ENCODE results near the gene KPNB1.

The KPNB1 gene

DNA sequence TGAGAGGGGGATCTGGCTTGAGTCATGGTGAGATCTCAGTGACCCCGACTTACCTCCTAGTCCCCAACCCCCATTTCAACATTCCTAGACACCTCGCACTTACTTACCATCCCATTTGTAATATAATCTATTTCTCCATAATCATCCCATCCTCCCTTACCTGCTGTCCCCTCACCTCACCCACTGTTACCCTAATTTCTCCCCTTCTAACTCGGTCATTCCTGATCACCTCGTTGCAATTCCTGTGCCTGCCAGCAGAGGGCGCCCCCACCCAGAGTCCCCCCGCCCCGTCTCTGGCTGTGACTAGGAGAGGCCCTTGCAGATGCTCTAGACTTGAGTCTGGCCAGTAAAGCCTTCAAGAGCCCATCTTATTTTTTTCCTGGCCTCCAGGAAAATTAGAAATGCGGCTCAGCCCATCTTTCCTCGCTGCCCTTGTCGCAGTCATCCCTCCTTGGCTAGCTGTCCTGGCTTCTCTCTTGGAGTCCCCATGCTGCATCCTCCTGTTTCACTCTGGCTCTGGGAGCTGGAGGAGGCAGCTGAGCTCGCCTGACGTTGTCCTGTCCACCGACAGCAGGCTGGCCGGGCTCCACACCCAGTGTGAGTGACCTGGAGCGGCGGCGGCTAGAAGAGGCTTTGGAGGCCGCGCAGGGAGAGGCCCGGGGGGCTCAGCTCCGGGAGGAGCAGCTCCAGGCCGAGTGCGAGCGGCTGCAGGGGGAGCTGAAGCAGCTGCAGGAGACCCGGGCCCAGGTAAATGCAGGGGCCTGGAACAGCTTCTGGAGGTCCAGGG lies 49.2 kb downstream of the KPNB1 start:
- TF ChIP-seq, protein P1, sequence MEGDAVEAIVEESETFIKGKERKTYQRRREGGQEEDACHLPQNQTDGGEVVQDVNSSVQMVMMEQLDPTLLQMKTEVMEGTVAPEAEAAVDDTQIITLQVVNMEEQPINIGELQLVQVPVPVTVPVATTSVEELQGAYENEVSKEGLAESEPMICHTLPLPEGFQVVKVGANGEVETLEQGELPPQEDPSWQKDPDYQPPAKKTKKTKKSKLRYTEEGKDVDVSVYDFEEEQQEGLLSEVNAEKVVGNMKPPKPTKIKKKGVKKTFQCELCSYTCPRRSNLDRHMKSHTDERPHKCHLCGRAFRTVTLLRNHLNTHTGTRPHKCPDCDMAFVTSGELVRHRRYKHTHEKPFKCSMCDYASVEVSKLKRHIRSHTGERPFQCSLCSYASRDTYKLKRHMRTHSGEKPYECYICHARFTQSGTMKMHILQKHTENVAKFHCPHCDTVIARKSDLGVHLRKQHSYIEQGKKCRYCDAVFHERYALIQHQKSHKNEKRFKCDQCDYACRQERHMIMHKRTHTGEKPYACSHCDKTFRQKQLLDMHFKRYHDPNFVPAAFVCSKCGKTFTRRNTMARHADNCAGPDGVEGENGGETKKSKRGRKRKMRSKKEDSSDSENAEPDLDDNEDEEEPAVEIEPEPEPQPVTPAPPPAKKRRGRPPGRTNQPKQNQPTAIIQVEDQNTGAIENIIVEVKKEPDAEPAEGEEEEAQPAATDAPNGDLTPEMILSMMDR (IDR thresholded peaks at IDR 0.05; ENCODE audit: extremely low read depth, missing control alignments), result peak; percentile 89
- DNase-seq (ENCODE audit: low spot score), result peak; percentile 93

DNA sequence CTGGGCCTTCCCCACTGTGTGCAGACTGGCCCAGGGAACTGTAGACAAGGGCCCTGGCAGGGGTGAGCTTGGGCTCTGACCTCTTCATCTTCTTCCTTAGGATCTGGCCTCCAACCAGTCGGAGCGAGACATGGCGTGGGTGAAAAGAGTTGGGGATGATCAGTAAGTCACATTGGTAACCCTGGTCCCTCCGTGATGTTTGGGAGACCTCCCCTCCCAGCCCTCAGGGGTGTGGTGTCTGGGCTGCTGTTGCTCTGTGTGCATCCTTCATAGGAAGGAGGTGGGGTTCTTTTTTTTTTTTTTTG lies 49.8 kb downstream of the KPNB1 start:
- no peak for DNase-seq (ENCODE audit: low spot score)
- TF ChIP-seq, protein P1 (IDR thresholded peaks at IDR 0.05; ENCODE audit: extremely low read depth, missing control alignments), result no peak

DNA sequence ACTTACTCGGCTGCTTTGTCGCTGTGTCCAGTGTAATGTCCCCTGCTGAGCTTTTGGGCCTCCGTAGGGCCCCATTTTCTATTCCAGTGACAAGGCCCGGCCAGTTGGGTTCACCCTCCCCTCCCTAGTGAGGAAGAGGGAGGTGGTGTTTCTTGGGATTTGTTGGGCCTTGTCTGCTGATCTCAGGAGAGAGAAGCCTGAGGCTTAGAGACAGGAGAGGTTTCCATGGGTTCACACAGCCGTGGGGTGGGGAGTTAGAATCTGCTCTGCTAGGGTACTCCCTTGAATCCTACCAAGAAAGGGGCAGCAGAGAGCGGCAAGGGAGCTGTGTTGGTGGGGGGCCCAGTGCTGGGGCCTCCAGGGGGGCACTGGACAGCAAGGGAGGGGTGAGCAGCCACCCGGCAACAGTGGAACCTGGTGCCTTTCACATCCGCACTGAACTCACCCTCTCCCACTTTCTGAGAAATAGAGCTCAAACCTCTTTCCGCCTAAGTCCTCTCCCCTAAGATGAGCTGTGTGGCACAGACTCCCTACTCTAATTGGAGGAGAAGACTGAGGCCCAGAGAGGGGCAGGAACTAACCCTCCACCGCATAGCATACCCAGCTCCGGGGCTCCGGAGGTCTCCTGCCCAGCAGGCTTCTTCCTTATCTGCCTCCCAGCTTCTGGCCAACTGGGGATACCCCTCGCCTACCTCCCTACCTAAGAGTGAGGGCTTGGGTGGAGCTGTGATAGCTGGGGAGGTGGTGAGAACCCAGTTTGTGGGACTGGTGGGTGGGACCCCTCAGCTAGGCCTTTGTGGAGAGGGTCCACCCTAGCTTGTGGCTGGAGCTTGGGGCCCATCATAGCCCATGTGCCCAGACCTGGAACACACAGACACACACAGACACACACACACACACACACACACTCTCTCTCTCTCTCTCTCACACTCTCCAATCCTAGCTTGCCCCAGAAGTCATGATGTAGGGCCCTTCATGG lies 51.0 kb downstream of the KPNB1 start:
- TF ChIP-seq, protein P1 (IDR thresholded peaks at IDR 0.05; ENCODE audit: extremely low read depth, missing control alignments), result no peak
- DNase-seq (ENCODE audit: low spot score), result no peak

DNA sequence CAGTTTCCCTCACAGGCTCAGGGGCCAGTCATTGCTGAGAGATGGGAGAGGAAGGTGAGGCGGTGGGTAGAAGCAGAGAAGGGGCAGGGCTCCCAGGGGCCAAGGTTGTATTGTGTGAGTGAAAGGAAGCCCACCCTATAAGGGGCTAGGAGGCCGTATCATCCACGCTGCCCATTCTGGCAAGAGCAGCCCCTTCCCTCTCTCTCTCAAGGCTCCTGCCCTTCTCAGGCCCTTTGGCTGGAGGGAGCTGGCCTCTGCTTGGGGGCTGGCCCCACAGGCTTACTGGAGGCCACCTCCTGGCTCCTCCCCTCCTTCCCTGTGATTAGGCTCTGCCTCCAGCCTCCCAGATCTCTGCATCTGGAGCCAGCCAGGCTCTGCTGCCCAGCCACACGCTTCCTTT lies 51.9 kb downstream of the KPNB1 start:
- DNase-seq (ENCODE audit: low spot score), result no peak
- TF ChIP-seq, protein P1 (IDR thresholded peaks at IDR 0.05; ENCODE audit: extremely low read depth, missing control alignments), result no peak

DNA sequence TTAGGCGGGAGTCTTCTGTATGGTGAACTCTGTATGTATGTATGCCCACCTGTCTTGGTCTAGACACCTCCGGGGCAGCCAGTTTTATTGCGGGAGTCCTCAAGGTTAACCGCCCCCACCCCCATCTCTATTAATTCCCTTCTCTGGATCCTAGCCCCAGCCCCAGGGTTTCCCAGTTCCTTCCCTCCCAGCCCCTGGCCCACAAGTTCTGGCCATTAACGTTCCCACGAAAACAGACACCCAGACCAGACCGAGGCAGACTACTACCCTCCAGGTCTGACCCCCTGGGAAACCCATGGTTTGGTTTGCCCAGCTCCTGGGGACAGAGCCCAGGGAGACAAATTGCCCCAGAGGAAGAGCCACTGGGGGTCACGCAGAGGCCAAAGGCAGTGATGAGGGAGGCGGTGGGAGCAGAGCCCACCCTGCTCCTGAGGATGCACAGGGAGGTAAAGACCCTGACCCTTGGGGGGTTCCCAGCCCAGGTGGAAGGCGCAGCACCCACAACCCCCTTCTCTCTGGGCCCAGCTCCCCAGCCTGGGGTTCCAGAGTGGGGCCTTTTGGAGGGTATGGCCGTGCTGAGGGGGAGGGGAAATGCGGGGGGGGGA lies 52.8 kb downstream of the KPNB1 start:
- DNase-seq (ENCODE audit: low spot score), result no peak
- TF ChIP-seq, protein P1 (IDR thresholded peaks at IDR 0.05; ENCODE audit: extremely low read depth, missing control alignments), result no peak

DNA sequence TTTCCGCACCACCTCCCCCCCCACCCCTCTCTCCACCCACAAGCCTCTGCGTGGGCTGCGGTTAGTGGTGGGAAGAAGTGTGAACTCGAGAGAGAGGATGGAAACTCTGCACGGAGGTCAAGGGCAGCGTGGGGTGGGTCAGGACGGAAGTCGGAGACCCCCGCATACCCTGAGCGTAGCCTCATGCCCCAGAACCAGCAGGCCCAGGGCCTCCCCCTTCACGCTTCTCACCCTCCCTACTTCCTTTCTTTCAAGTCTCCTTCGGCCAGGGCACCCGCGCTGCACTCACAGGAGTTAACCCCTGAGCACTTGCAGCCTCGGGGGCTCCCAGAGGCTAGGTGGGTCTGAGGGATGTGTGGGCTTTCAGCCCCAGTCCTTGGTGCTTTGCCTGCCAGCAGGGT lies 53.5 kb downstream of the KPNB1 start:
- peak; percentile 65 for DNase-seq (ENCODE audit: low spot score)
- TF ChIP-seq, protein P1 (IDR thresholded peaks at IDR 0.05; ENCODE audit: extremely low read depth, missing control alignments), result no peak

DNA sequence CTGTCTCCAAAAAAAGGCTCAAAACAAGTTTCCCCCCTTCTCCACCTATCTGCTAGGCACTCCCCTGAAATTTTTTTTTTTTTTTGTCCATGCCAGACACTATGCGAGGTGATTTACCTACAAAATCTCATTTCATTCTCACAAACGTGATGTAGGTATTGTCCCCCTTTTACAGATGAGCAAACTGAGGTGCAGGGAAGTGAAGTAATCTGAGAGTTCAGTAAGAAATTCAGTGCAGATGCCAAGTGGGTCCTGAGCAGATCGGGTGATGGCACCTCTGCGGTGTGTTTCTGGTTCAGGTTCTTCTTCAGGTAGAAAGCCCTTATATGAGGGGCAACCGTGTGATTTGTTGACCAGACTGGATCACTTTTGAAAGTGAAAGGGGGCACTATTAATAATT lies 54.0 kb downstream of the KPNB1 start:
- peak; percentile 20 for DNase-seq (ENCODE audit: low spot score)
- TF ChIP-seq, protein P1 (IDR thresholded peaks at IDR 0.05; ENCODE audit: extremely low read depth, missing control alignments), result no peak
